A549 (cell line): ENCODE data around the gene LRG1.

Experiments
- BHLHE40 ChIP-seq: IDR thresholded peaks from 2 replicates; pipeline ENCODE4 v1.6.1; 2012; ENCODE audit warnings: low read depth, low read length, inconsistent platforms
- CHD4 ChIP-seq: fragments of 200-600 bp; sonication (generic); IDR thresholded peaks from 2 replicates; pipeline ENCODE4 v1.6.1; 2016; ENCODE audit warnings: antibody characterized with exemption, mild to moderate bottlenecking, borderline replicate concordance
- CTCF ChIP-seq: fragments of >200 bp; sonication (Bioruptor Twin); formaldehyde crosslinking; IDR thresholded peaks from 3 replicates; pipeline ENCODE4 v1.5.1; 2016
- EP300 ChIP-seq, 2 experiments: fragments of >200 bp; sonication (Bioruptor Twin); formaldehyde crosslinking; IDR thresholded peaks; 2 replicates in 1 of 2; 3 replicates in 1 of 2; pipeline ENCODE4 v1.6.1; 2016 to 2017
- FOSL2 ChIP-seq, 2 experiments: fragments of 450-650 bp in 1 of 2; fragments of >200 bp in 1 of 2; sonication (Bioruptor Twin) in 1 of 2; formaldehyde crosslinking; IDR thresholded peaks; 2 replicates each; pipeline versions ENCODE4 v1.5.0 to v1.6.1; 2016 to 2020; ENCODE audit warnings: mild to moderate bottlenecking in 1 of 2, moderate library complexity in 1 of 2
- GATA3 ChIP-seq: IDR thresholded peaks from 2 replicates; pipeline ENCODE4 v1.6.1; 2012; ENCODE audit warnings: borderline replicate concordance
- HOXA7 ChIP-seq: fragments of 250-450 bp; sonication (Bioruptor Pico); IDR thresholded peaks from 2 replicates; pipeline ENCODE4 v1.5.0; 2020; ENCODE audit warnings: mild to moderate bottlenecking, moderate library complexity
- JUN ChIP-seq, 2 experiments: fragments of >200 bp; sonication (Bioruptor Twin); formaldehyde crosslinking; IDR thresholded peaks; 2 replicates in 1 of 2; 3 replicates in 1 of 2; pipeline ENCODE4 v1.6.1; 2016 to 2017
- POLR2A ChIP-seq: IDR thresholded peaks from 2 replicates; pipeline ENCODE4 v1.6.1; 2012; ENCODE audit warnings: mild to moderate bottlenecking, low read length
- RAD21 ChIP-seq, 2 experiments: fragments of >200 bp in 1 of 2; sonication (Bioruptor Twin) in 1 of 2; formaldehyde crosslinking in 1 of 2; IDR thresholded peaks in 1 of 2; conservative IDR thresholded peaks in 1 of 2; 2 replicates in 1 of 2; 3 replicates in 1 of 2; pipeline ENCODE4 v1.6.1; 2012 to 2018; ENCODE audit warnings: inconsistent platforms in 1 of 2
- REST ChIP-seq: fragments of 200-600 bp; sonication (generic); IDR thresholded peaks from 2 replicates; pipeline ENCODE4 v1.6.1; 2016; ENCODE audit warnings: antibody characterized with exemption, mild to moderate bottlenecking, moderate library complexity
- RFX5 ChIP-seq: fragments of 450-650 bp; IDR thresholded peaks from 2 replicates; pipeline ENCODE4 v1.7.1; 2014; ENCODE audit warnings: antibody characterized with exemption, mild to moderate bottlenecking, moderate library complexity
- SMC3 ChIP-seq: fragments of >200 bp; sonication (Bioruptor Twin); formaldehyde crosslinking; IDR thresholded peaks from 3 replicates; pipeline ENCODE4 v1.6.1; 2018; ENCODE audit warnings: inconsistent platforms

GRCh38 chr19:4557971-4558941 lies 18.4 kb upstream of the LRG1 start:
- TF ChIP-seq CTCF (peak; percentile 77), SMC3 (peak; percentile 63), GATA3 (no peak), HOXA7 (CRISPR knock-in tag) (no peak), EP300 (IDR thresholded peaks at IDR 0.05) (no peak), RFX5 (no peak), POLR2A (no peak), CHD4 (no peak), FOSL2 (IDR thresholded peaks at IDR 0.05) (no peak), FOSL2 (CRISPR knock-in tag; IDR thresholded peaks at IDR 0.05) (no peak), BHLHE40 (no peak), RAD21 (conservative IDR thresholded peaks at IDR 0.05 in 1 of 2, IDR thresholded peaks at IDR 0.05 in 1 of 2) (peak; percentile 45 to 46; a peak in 4 of 5 replicates), REST (no peak), JUN (IDR thresholded peaks at IDR 0.05) (no peak)
